EL (cell line): ENCODE data around the gene CHRNA10.

Source experiments
- DNase-seq: peaks from one replicate; pipeline ENCODE4 v3.0.0-alpha.2; 2016

CHRNA10 gene, protein sequence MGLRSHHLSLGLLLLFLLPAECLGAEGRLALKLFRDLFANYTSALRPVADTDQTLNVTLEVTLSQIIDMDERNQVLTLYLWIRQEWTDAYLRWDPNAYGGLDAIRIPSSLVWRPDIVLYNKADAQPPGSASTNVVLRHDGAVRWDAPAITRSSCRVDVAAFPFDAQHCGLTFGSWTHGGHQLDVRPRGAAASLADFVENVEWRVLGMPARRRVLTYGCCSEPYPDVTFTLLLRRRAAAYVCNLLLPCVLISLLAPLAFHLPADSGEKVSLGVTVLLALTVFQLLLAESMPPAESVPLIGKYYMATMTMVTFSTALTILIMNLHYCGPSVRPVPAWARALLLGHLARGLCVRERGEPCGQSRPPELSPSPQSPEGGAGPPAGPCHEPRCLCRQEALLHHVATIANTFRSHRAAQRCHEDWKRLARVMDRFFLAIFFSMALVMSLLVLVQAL

DNA sequence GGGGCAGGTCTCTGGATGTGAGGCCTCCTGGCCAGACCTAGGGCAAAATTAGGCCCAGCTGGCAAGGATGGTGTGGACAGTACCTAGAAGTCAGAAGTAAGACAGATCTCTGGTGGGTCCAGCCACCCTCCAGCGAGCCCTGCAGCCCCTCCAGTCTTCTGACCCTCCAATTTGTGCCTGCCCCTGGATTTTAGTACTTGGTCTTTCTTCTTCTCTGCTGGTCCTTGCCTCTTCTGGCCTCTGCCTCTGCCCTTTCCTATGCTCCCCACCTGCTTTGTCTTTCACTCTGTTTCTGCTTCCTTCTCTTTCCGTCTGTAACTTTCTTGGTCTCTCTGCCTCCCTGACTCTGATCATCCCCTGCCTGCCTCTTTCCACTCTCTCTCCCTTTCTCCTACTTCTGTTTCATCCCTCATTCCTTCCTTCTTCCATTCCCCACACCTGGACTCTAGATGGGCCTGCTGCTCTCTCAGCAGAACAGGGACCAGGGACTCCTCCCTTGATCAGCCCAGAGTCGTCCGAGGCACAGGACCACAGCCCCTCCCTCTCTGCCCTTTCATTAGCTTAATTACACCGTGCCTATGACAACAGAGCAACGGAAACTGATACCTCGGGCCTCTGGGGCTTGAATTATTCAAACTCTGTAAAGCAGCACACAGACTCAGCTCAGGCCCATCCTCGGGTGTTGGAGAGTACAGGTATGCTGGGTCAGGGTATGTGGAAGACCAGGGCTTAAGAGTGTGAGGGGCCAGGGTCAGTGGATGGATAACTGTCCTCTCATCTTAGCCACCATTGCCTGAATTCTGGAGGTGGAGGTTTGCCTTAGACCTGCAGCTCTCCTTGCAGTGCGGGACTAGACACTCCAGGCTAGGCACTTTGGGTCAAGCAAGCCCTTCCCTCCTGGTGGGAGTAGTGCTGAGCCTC, at the start of gene CHRNA10:
CHRNA10 (minus strand) TSS at position 51 of the 921 bp plus-strand sequence. CDS start 72 bp downstream, outside the sequence.
- no peak for DNase-seq

DNA sequence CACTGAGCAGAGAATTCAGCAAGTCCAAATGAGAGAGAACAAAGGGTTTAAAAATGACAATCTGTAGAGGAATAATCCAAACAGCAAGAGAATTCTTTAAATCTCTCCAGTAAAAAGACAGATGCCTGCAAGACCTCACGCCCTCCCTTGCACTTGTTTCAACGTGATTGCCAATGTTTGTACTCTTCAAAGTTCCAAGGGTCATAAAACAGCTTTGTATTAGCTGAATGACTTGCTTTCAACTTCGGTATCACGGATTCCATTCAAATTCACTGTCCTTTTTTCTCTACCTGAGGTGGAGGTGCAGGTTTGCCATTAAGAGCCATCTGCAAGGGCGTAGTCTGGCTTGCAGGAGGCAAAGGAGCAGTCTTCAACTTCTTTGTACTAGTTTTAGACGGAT, 41.1 kb upstream of the CHRNA10 start:
- no peak for DNase-seq

DNA sequence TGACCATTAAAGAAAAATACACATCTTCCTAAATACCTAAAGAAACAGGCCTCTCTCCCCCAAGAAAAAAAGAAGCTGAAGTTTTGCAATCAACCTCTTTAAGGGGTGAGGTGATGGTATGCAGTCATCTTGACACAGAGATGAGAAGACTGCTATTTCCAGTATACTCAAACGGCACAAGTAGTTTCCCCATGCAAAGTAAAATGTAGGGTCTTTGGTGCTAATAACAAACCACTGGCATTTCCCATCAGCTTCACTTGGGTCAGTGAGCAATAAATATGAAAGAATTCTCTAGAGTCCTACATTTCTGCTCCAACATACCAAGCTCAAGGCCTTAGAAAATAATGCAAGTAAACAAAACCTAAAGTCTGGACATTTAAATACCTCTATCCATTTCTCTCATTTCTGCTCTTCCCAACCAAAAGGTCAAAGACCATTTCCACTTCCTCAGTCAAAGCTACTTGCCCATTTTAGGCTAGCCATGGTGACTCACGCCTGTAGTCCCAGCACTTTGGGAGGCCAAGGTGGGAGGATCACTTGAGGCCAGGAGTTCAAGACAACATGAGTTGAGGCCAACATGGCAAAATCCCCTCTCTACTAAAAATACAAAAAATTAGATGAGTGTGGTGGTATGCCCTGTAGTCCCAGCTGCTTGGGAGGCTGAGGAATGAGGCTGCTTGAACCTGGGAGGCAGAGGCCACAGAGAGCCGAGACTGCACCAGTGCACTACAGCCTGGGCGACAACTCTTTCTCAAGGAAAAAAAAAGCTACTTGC, 39.5 kb upstream of the CHRNA10 start:
- peak; percentile 13 for DNase-seq

DNA sequence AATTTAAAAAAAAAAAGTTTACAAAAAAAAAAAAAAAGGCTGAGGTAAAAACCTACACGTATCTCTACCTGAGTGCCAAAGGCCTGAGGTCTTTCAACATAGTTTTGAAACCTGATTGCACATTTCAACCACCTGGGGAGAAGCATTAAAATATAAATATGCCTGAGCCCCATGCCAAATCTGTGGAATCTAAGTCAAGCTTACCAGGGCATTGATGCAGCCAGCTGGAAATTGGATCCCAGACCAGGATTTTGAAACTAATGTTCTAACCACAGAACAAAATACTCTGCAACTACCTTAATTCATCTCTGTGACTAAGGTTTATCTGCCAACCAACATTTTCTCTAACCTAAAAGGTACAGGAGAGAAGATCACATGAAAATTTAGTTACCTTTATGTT, 38.8 kb upstream of the CHRNA10 start:
- DNase-seq: no peak

DNA sequence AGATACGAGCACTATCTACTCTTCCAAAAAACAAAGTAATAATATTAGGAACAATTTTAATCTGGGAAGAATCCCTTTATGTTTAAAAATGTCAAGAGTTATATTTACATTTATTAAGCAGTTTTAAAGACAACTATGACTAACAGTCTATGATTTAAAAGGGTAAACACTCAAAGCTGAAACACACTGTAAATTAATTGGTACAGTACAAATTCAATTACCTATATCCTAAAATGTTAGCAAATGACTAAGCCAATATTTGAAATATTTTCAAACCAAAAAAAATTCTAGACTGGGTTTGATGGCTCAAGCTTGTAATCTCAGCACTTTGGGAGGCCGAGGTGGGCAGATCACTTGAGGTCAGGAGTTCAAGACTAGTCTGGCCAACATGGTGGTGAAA, 36.0 kb upstream of the CHRNA10 start:
- DNase-seq: peak; percentile 25

DNA sequence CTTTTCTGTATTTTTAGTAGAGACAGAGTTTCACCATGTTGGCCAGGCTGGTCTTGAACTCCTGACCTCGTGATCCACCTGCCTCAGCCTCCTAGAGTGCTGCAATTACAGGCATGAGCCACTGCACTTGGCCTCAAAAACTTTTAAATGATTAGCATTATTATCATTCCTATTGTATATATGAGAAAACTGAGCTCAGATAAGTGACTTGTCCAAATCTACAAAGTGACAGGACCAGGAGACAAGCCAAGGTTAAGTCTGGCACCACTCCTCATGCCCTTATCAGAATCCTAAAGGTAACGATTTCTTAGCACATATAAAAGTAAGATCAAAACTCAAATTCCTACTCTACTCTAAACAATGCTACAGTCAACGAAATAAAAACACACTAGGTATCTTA, 32.2 kb upstream of the CHRNA10 start:
- no peak for DNase-seq

DNA sequence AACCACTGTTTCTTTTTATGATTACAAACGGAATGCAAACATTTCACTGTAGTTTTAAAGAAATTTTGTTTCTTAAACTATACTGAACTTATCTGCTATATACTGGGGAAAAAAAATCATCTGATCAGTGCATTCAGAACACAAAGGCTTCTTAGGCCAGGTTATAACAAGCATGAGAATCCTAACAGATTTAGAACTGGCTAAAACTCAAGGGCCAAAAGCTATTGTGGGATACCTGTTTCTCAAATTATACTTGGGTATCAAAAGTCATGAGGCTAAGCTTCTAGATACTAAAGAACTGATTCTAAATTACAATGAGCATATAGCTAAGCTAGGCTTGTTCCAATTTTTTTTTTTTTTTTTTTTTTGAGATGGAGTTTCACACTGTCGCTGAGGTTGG, 29.7 kb upstream of the CHRNA10 start:
- no peak for DNase-seq

DNA sequence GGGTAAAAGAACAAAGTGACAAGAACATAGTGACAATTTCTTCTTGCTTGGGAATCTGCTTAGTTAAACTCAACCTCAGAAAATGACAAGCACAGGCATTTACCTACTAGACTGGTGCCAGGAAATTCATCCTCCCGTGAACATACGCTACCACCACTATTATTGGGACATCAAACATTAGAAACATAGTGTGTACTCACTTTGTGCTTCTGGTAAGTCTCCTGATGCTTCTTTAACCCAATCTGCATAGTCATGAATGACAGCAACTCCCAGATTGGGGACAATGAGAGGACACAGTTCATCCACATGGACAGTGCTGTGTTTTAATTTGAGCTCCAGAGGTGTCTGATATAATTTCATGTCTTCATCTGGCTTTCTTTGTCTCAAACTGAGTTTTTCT, 29.2 kb upstream of the CHRNA10 start:
- no peak for DNase-seq

DNA sequence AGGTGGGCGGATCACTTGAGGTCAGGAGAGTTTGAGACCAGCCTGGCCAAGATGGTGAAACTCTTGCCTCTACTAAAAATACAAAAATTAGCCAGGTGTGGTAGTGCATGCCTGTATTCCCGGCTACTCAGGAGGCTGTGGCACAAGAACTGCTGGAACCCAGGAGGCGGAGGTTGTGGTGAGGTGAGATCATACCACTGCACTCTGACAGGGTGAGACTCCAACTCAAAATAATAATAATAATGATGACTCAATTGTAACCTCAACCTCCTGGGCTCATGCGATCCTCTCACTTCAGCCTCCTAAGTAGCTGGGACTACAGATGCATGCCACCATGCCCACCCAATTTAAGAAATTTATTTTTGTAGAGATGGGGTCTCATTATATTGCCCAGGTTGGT, 15.6 kb upstream of the CHRNA10 start:
- peak; percentile 29 for DNase-seq

DNA sequence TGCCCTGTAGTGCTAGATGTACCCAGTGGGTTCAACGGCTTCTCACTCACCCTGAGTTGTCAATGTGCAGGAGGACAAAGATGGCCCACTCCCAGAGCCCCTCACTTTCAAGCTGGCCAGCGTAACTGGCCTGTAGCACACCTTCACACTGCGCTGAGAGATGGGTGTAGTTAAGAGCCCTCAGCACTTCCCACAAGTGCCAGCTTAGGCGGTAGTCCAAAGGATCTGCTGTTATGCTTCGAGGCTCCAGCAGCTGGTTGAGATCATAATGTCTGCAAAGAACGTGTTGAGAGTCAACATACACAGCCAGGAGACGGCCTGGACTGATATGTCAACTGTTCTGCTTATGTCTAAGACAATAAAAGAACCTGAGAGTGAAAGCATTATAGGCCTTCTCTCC, 14.7 kb upstream of the CHRNA10 start:
- DNase-seq: no peak

DNA sequence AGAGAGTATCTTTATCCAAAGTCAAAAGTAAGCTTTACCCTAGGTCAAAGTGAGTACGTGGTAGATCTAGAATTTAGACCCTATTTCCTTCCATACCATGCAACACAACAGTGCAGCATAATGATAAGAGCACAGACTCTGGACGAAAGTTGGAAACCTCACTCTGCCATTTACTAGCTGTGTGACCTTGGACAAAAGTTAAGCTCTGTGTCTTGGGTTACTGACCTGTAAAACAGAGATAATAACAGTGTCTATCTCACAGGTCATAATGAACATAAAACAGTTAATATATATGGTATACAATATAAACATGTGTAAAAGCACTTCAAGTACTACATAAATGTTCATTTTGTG, 13.6 kb upstream of the CHRNA10 start:
- no peak for DNase-seq

DNA sequence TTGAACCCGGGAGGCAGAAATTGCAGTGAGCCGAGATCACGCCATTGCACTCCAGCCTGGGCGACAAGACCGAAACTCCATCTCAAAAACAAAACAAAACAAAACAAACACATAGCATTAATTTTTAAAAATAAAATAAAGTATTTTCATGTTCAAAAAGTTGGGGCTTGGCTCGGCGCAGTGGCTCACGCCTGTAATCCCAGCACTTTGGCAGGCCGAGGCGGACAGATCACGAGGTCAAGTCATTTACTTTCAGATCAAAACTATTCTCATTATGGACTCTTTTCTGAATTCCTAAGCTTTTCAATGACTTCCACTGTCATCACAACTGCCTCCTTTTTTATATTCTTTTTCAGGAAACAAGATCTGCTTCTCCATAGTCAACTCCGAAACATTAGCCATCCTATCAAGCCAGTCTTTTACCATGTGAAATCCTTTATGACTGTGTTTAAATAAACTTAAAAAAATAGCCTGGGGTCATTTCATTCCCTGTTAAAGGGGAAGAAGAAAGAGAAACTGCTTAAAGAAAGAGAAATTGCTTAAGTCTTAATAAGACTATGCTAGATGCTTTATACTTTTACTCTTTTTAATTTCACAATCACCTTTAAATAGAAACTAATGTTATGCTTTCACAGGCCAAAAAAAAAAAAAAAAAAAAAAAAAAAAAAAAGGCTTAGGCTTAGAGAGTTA, 13.1 kb upstream of the CHRNA10 start:
- no peak for DNase-seq

DNA sequence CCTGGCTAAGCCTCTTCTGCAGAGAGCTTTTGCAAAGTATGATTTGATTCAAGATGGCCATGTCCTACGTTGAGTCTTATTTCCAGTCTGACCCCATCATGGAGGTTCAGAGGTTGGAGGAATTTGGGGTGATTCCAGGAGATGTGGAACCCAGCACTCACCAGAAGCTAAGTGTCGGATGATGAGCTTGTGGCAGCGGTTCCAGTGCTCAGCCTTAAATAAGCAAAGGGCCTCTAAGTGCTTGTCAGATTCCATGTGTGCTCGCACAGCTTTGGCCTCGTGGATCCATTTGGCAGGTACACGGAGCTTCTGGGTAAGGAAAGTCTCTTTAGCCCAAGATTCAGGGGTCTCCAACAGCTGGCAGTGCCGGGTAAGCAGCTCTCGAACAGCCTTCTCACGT, 11.9 kb upstream of the CHRNA10 start:
- DNase-seq: no peak

DNA sequence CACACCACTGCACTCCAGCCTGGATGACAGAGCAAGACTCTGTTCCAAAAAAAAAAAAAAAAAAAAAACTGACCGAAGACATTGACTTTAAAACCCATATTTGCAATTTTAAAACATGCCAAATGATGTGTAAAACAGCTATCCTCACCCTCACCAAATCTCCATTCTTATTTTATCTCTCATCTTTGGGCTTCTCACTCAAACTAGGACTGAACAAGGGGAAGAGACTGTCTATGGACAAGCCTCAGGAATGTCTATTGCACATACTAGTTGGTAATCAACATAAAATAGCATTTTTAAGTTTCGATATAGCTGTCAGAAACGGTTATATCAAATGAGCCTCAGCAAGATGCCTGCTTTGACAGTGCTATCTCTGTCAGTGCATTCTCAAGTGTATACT, 7.9 kb upstream of the CHRNA10 start:
- no peak for DNase-seq

DNA sequence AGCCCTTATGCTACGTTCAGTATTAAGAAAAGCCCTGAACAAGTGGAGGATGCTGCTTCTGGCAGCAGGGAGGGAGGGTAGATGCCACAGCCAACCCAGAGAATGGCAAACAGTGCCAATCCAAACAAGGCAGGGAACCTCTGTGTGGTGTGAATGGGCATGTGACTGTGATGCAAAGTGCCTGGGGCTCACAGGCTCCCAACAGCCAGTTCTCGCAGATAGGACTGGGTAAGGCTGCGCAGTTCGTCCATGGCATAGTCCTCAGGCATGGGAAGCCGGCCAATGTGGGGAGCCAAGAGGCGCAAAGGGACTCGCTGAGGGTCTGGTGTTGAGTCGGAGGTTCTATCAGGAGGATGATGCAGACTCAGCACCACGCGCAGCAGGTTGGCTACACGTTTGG, 4.8 kb upstream of the CHRNA10 start:
- peak; percentile 16 for DNase-seq

DNA sequence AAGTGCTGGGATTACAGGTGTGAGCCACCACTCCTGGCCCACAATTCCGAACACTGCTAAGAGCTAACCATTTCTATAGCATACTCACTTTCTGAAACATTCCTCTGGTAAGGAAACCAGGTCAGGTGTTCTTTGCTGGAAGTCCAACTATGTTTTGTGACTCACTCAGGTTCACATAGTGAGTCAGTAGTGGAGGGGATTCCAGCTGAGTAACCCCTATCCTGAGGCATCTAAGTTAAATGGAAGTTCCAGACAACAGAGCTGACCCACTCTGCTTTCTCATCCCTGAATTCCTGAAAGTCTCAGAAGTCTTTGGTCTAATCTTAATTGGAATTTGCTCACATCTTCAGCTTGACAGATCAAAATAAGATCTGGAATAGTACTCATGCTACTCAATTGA, 3.0 kb upstream of the CHRNA10 start:
- DNase-seq: peak; percentile 64

DNA sequence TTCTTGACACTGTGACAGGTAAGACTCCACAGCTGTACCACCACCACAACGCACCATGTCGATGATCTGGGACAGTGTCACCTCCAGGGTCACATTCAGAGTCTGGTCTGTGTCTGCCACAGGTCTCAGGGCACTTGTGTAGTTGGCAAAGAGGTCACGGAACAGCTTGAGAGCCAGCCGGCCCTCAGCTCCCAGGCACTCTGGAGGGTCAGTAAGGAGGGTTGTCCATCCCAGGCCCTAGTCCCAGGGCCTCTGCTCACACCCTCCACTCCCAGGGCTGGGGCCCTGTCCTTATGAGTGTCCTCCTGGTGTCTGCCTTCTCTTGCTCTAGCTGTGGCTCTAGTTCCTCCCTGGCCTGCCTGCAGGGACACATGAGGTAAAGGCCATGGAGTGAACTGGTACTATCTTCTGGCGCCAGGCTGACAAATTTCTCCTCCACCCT, 1.4 kb downstream of the CHRNA10 start:
- DNase-seq: no peak

DNA sequence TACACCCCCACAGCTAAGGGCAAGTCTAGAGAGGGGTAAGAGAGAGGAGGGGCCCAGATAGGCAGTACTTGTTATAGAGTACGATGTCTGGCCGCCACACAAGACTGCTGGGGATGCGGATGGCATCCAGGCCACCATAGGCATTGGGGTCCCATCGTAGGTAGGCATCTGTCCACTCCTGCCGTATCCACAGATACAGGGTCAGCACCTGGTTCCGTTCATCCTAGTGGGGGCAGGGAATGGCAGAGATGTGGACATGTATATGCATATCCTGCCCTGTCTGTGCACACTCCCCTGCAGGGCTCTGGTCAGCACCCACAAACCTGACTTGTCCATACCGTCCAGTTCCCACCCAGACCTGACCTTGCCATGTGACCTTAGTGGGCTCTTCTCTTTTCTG, 2.1 kb downstream of the CHRNA10 start:
- DNase-seq: no peak

DNA sequence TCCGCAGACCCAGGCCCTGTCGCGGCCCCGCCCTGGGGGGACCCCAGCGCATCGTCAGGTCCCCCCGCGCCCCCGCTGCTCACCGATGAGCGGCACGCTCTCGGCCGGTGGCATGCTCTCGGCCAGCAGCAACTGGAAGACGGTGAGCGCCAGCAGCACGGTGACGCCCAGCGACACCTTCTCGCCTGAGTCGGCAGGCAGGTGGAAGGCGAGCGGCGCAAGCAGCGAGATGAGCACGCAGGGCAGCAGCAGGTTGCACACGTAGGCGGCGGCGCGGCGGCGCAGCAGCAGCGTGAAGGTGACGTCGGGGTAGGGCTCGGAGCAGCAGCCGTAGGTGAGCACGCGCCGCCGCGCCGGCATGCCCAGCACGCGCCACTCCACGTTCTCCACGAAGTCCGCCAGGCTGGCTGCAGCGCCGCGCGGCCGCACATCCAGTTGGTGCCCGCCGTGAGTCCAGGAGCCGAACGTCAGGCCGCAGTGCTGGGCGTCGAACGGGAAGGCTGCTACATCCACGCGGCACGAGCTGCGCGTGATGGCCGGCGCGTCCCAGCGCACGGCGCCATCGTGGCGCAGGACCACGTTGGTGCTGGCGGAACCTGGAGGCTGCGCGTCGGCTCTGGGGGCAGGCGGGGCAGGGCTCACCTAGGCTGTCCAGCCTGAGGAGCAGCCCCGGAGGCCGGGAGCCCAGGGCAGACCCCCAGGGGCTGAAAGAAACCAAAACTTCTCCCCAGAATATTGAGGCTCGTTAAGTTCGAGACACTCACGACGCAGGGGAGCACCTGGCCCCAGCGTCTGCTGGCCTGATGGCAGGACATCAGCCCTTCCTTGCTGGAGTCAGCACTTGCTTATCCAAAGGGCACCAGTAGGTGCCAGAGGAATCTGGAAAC, 3.8 kb downstream of the CHRNA10 start:
- DNase-seq: no peak

DNA sequence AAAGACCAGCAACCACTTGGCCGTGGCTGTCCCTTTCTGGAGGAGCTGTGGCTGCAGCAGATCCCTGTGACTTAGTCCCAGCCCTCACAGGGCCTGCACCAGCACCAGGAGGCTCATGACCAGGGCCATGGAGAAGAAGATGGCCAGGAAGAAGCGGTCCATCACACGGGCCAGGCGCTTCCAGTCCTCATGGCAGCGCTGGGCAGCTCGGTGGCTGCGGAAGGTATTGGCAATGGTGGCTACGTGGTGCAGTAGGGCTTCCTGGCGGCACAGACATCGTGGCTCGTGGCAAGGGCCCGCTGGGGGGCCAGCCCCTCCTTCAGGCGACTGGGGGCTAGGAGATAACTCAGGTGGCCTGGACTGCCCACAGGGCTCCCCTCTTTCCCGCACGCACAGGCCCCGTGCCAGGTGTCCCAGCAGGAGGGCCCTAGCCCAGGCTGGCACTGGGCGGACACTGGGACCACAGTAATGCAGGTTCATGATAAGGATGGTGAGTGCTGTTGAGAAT, 5.1 kb downstream of the CHRNA10 start:
- DNase-seq: no peak

DNA sequence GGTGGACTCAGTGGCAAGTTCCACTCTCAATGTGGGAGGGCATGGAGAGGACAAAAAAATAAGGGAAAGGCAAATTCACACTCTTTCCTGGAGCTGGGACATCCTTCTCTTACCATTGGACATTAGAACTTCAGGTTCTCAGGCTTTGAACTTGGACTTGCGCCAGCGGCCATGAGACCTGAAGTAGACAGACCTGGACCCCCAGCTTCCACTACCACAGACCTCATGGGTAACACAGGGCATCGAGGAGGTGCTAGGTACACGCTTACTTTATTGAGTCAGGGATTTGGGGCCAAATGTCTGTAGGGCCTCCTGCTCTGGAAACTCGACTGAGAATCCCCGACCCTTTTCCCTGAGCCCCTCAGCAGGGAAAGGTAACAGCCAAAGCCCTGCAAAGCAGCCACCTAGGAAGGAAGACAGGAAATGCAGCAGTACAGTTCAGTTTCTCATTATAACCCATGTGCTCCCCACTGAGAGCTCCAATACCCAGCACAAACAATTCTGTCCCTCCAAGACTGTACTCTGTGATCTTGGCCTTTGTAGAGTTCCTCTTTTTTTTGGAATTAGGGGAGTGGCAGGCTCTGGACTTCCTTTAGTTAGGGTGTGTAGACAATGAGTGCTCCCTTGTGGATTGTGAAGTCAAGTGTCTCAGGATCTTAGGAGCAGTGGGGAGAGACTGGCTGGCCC, 5.7 kb downstream of the CHRNA10 start:
- DNase-seq: no peak
